Transverse colon (tissue), 4 donors: ENCODE measurements around the gene CRACDL. TPM values are rescaled to one million over a fixed set of nuclear protein-coding genes. Genes with fewer than 3 reads are reported as not detected.
A peak's percentile ranks its signal among the peaks of the same experiment; 100 is the strongest.

Experiments used
- DNase-seq: peaks from one replicate; pipeline ENCODE4 v3.0.0-alpha.2; 2019
- H3K27ac ChIP-seq, 4 donors: fragments of 200-600 bp; sonication (generic); 2 replicates each; pipeline ENCODE4 v1.5.1; 2016 to 2018; ENCODE audit warnings: inconsistent platforms in 4 of 4
- H3K27me3 ChIP-seq: fragments of 200-600 bp; sonication (generic); 2 replicates; pipeline ENCODE4 v1.5.1; 2017; ENCODE audit warnings: inconsistent platforms
- H3K36me3 ChIP-seq, 4 donors: fragments of 200-600 bp; sonication (generic); 2 replicates each; pipeline ENCODE4 v1.5.1; 2017 to 2019; ENCODE audit warnings: inconsistent platforms in 4 of 4
- H3K4me1 ChIP-seq, 4 donors: fragments of 200-600 bp; sonication (generic); 2 replicates each; pipeline ENCODE4 v1.5.1; 2017 to 2020; ENCODE audit warnings: inconsistent platforms in 4 of 4
- H3K4me3 ChIP-seq, 4 donors: fragments of 200-600 bp; sonication (generic); 1 replicate in 1 of 4; 2 replicates in 3 of 4; pipeline versions ENCODE4 v1.5.1 to v1.6.1; 2017 to 2019; ENCODE audit warnings: inconsistent platforms in 4 of 4
- H3K9me3 ChIP-seq, 2 donors: fragments of 200-600 bp; sonication (generic); 2 replicates each; pipeline ENCODE4 v1.5.1; 2017 to 2019; ENCODE audit warnings: inconsistent platforms in 2 of 2
- EP300 ChIP-seq: sonication (generic); formaldehyde crosslinking; IDR thresholded peaks from one replicate; pipeline ENCODE4 v1.6.1; 2017; ENCODE audit warnings: antibody characterized with exemption, low read depth
- POLR2A ChIP-seq: fragments of 450-650 bp; IDR thresholded peaks from one replicate; pipeline ENCODE4 v1.6.1; 2016; ENCODE audit warnings: antibody characterized with exemption, mild to moderate bottlenecking, moderate library complexity
- POLR2AphosphoS5 ChIP-seq, 3 donors: sonication (generic); formaldehyde crosslinking; IDR thresholded peaks; one replicate each; pipeline ENCODE4 v1.6.1; 2016; ENCODE audit warnings: antibody characterized with exemption in 3 of 3
- WGBS, 2 donors: methylation state at CpG; one replicate each; pipeline ENCODE4 v1.1.5; 2018; ENCODE audit warnings: low coverage in 1 of 2; 5-methylcytosine and 5-hydroxymethylcytosine counted together
- in situ Hi-C, 4 donors: fragments of 200-750 bp; cut with MboI; loops; one replicate each; pipeline versions ENCODE4 v1.15.0 to v1.15.1; 2017; ENCODE audit warnings: low sequenced_read_pairs in 3 of 4, low pct_ligation_motif_present in 1 of 4, low pct_unique_long_range_greater_than_20kb in 1 of 4
- intact Hi-C: fragments of 100-400 bp; cut with DNase I; formaldehyde crosslinking; loops from one replicate; pipeline ENCODE4 v1.15.1; 2023; ENCODE audit warnings: low total_unique reads
- total RNA-seq, 4 donors: library from RNA; depleted of rRNA; stranded (reverse); fragments of >200 nt; gene quantifications; one replicate each; pipeline ENCODE4 v1.1.0, GENCODE V29; 2016
- TF ChIP-seq, protein P1 (sequence below), 5 experiments: fragments of 200-600 bp in 3 of 5; fragments of 450-650 bp in 2 of 5; sonication (generic) in 3 of 5; IDR thresholded peaks; 1 replicate in 2 of 5; 2 replicates in 3 of 5; pipeline ENCODE4 v1.5.1; 2016 to 2017; ENCODE audit warnings: antibody characterized with exemption in 5 of 5, inconsistent platforms in 3 of 5, mild to moderate bottlenecking in 2 of 5, moderate library complexity in 1 of 5

The CRACDL gene
- total RNA-seq, 4 donors from 2014 or later: 15.1 to 21.3 (median 16.9) TPM

DNA sequence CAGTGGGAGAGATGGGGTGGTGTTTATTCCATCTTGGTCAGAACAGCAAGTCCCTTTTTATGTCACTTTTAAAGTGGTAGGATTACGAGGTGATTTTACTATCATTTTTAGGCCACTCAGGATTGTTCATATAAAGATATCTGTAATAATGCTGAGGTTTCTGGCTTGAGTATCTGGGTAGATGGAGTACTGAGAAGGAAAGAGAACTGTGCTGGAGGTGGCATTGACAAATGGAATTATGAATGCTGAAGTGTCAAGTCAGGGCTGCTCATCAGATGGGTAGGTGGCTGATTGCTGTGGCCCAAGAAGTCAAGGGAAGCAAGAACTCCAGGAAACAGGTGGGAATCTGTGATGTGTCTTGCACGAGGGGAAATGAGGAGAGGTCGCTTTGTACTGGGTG is 119.7 kb downstream of the CRACDL start:
- TF ChIP-seq POLR2A (no peak), POLR2AphosphoS5 (IDR thresholded peaks at IDR 0.05) (no peak), EP300 (no peak)
- TF ChIP-seq, protein P1, sequence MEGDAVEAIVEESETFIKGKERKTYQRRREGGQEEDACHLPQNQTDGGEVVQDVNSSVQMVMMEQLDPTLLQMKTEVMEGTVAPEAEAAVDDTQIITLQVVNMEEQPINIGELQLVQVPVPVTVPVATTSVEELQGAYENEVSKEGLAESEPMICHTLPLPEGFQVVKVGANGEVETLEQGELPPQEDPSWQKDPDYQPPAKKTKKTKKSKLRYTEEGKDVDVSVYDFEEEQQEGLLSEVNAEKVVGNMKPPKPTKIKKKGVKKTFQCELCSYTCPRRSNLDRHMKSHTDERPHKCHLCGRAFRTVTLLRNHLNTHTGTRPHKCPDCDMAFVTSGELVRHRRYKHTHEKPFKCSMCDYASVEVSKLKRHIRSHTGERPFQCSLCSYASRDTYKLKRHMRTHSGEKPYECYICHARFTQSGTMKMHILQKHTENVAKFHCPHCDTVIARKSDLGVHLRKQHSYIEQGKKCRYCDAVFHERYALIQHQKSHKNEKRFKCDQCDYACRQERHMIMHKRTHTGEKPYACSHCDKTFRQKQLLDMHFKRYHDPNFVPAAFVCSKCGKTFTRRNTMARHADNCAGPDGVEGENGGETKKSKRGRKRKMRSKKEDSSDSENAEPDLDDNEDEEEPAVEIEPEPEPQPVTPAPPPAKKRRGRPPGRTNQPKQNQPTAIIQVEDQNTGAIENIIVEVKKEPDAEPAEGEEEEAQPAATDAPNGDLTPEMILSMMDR (IDR thresholded peaks at IDR 0.05): no peak
- Histone ChIP-seq H3K27ac (no peak overlapping the region), H3K4me3 (no peak overlapping the region), H3K27me3 (no peaks in the 10 kb centered on the region), H3K36me3 (no peaks in the 10 kb centered on the region), H3K9me3 (no peaks in the 10 kb centered on the region), H3K4me1 (no peaks in the 10 kb centered on the region)
- intact Hi-C loops (no loop called here), in situ Hi-C loops (no loop called here)
- no peak for DNase-seq
- WGBS, 2 donors: 82 to 100% methylated on average over 1 to 3 of the region's 3 CpGs

DNA sequence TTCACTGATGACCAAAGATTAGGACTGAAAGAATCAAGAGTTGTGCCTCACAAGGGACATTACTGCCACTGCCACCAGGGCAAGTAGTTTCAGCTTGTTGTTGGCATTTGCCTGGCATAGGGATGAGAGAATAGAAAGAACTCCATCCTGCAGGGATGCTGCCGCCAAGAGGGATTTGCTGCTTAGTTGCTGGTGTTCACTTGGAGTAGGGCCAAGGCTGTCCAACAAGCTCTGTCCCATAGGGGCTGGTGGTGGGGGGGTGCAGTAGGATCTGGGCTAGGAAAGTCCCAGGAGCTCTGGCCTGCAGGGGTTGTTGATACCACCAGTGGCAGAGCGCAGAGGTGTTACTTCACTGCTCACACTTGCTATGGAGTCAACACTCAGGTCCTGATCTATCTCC is 120.2 kb downstream of the CRACDL start:
- H3K27ac ChIP-seq: no peak overlapping the region
- 100% methylated on average over 2 of the region's 2 CpGs; no CpG with 5 or more reads in 1 of the 2 donors for whole genome bisulfite sequencing, 2 donors
- H3K36me3 ChIP-seq: no peaks in the 10 kb centered on the region
- H3K4me3 ChIP-seq: no peak overlapping the region
- intact Hi-C loops (no loop called here), in situ Hi-C loops (no loop called here)
- TF ChIP-seq EP300 (no peak), POLR2AphosphoS5 (IDR thresholded peaks at IDR 0.05) (no peak), POLR2A (no peak)
- TF ChIP-seq, protein P1 (IDR thresholded peaks at IDR 0.05): no peak
- H3K4me1 ChIP-seq: peaks cover 0 to 4% (median under 1%) of the 10 kb centered on the region in 4 donors
- H3K9me3 ChIP-seq: no peaks in the 10 kb centered on the region
- DNase-seq: no peak
- no peaks in the 10 kb centered on the region for H3K27me3 ChIP-seq

DNA sequence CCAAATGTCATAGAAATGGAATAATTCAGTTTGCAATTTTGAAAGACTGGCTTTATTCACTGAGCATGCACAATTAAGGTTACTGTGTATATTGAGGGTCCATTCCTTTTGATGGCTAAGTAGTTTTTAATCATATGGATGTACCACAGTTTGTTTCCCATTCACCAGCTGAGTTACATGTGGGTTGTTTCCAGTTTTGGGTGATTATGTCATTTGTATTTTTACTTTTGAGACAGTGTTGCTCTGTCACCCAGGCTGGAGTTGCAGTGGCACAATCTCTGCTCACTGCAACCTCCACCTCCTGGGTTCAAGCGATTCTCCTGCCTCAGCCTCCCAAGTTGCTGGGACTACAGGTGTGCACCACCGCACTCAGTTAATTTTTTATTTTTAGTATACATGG is 124.3 kb downstream of the CRACDL start:
- WGBS, 2 donors: 100% methylated on average over 2 of the region's 2 CpGs
- intact Hi-C loops: no loop called here
- in situ Hi-C loops: no loop called here

DNA sequence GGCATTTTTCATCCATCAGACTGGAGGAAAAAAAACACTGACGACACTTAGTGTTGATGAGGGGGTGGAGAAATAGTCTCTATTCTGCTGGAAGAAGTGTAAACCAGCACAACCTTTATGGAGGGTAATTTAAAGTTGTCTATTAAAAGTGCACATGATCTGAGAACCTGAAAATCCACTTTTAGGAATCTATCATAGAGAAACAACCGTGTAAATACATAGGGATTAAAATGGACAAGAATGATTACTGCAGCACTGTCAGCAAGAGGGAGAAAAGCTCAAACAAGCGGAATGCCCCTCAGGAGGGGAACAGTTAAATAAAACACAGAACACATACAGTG is 125.5 kb downstream of the CRACDL start:
- DNase-seq: no peak
- 32 to 50% methylated on average over 3 of the region's 3 CpGs for WGBS, 2 donors
- peak overlapping the region in 1 of 4 donors; percentile 17 for H3K27ac ChIP-seq

More for the DNA sequence above, 124.3 kb downstream of the CRACDL start:
- no peaks in the 10 kb centered on the region for H3K36me3 ChIP-seq
- no peak overlapping the region for H3K4me3 ChIP-seq
- H3K4me1 ChIP-seq: peaks cover 0 to 9% (median 7%) of the 10 kb centered on the region in 4 donors
- no peak for DNase-seq
- no peaks in the 10 kb centered on the region for H3K9me3 ChIP-seq
- no peak overlapping the region for H3K27ac ChIP-seq
- H3K27me3 ChIP-seq: no peaks in the 10 kb centered on the region
- no peak for TF ChIP-seq POLR2A

More for the DNA sequence above, 125.5 kb downstream of the CRACDL start:
- TF ChIP-seq POLR2AphosphoS5 (IDR thresholded peaks at IDR 0.05) (no peak), POLR2A (no peak), EP300 (no peak)
- TF ChIP-seq, protein P1 (IDR thresholded peaks at IDR 0.05): no peak
- Histone ChIP-seq H3K9me3 (no peaks in the 10 kb centered on the region), H3K27me3 (no peaks in the 10 kb centered on the region), H3K4me3 (no peak overlapping the region), H3K36me3 (no peaks in the 10 kb centered on the region), H3K4me1 (peaks cover 0 to 15% (median 8%) of the 10 kb centered on the region in 4 donors)
- in situ Hi-C loops (no loop called here), intact Hi-C loops (no loop called here)
